ENCODE data around the gene RDH16.
"Not testable (repeated sequence)": the region's sequence is repeated elsewhere in the genome, so short reads cannot be mapped to it uniquely, and the experiment has no call there.

The RDH16 gene

GRCh38 chr12:56916296-56916995 lies 41.0 kb downstream of the RDH16 start:
- DNase-seq, result no peak

DNA sequence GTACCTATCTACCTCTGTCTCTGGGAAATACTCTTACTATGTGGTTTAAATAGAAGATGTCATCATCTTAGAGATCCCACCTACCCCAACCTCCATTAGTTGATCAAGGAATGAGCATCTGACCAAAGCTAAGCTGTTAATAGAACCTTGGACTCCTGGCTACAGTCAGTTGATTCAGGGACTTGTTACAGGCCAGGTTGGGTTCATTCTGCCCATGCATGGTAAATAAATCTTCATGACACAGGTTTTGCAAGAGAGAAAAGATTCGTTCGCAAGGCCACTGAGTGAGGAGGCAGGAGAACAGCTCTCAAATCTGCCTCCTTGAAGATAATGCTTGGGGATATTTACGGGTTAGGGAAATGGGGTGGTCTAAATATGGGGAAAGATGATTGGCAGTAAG lies 42.7 kb downstream of the RDH16 start:
- no peak for DNase-seq

- no peak for DNase-seq
Observed at GRCh38 chr12:56914256-56914655, 43.2 kb downstream of the RDH16 start.

GRCh38 chr12:56909403-56909802 lies 48.0 kb downstream of the RDH16 start:
- DNase-seq, result not testable (repeated sequence)

DNA sequence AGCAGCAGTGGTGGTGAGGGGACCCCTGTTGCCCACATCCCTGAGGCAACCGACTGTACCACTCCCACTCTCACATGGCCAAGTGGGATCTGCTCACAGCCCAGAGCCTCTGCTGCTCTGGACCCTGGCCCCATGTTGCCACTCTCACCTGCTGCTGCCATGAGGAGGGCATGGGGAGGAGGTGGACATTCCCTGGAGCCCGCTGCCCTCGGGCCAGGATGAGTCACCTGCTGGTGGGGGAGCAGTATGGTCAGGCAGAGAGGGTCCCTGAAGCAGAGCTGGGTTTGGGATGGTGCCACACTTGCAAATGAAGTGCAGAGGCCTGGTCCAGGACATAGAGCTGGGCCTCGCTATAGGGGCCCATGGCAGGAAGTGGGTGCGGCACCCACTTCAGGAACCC lies 49.3 kb downstream of the RDH16 start:
- DNase-seq, result no peak

GRCh38 chr12:56905852-56906251 lies 51.6 kb downstream of the RDH16 start:
- no peak for DNase-seq

- no peak for DNase-seq
Observed at GRCh38 chr12:56903374-56903773, 54.0 kb downstream of the RDH16 start.
